ENCODE measurements around the gene SLC39A8. TPM values are rescaled to one million over a fixed set of nuclear protein-coding genes. Genes with fewer than 3 reads are reported as not detected.

SLC39A8 gene
- total RNA-seq, 1 donor from 2014 or later, result 7.9 TPM

- H3K27me3 Mint-ChIP-seq (ENCODE audit: low read depth), result peaks cover 2% of the 10 kb centered on the region
- no peak for DNase-seq (ENCODE audit: low spot score in 2 of 2, unreplicated experiment in 2 of 2)
- peaks cover 12% of the 10 kb centered on the region for H3K4me1 Mint-ChIP-seq
- H3K27ac Mint-ChIP-seq, result no peak overlapping the region
- H3K4me3 Mint-ChIP-seq, result no peak overlapping the region
- no peak for TF ChIP-seq CTCF (IDR thresholded peaks at IDR 0.05; ENCODE audit: unreplicated experiment)
- H3K9me3 Mint-ChIP-seq, result peaks cover 5% of the 10 kb centered on the region
- no peaks in the 10 kb centered on the region for H3K36me3 Mint-ChIP-seq
Observed at GRCh38 chr4:102219129-102219528, 126.2 kb downstream of the SLC39A8 start.

GRCh38 chr4:102218656-102219055, 126.6 kb downstream of the SLC39A8 start:
- no peak for DNase-seq (ENCODE audit: low spot score in 2 of 2, unreplicated experiment in 2 of 2)
- Mint-ChIP-seq H3K36me3 (no peaks in the 10 kb centered on the region), H3K4me1 (peaks cover 12% of the 10 kb centered on the region), H3K4me3 (no peak overlapping the region), H3K9me3 (peaks cover 5% of the 10 kb centered on the region), H3K27ac (no peak overlapping the region), H3K27me3 (ENCODE audit: low read depth) (peaks cover 2% of the 10 kb centered on the region)
- TF ChIP-seq CTCF (IDR thresholded peaks at IDR 0.05; ENCODE audit: unreplicated experiment), result no peak

- Mint-ChIP-seq H3K9me3 (peaks cover 5% of the 10 kb centered on the region), H3K4me3 (no peak overlapping the region), H3K36me3 (no peaks in the 10 kb centered on the region), H3K27ac (no peak overlapping the region), H3K27me3 (ENCODE audit: low read depth) (peaks cover 2% of the 10 kb centered on the region), H3K4me1 (peaks cover 12% of the 10 kb centered on the region)
- no peak for TF ChIP-seq CTCF (IDR thresholded peaks at IDR 0.05; ENCODE audit: unreplicated experiment)
- DNase-seq (ENCODE audit: low spot score in 2 of 2, unreplicated experiment in 2 of 2), result no peak
Observed at GRCh38 chr4:102217775-102218355, 127.4 kb downstream of the SLC39A8 start.

GRCh38 chr4:102217345-102217744, 127.9 kb downstream of the SLC39A8 start:
- TF ChIP-seq CTCF (IDR thresholded peaks at IDR 0.05; ENCODE audit: unreplicated experiment), result no peak
- no peak overlapping the region for H3K27ac Mint-ChIP-seq
- H3K4me1 Mint-ChIP-seq, result peaks cover 12% of the 10 kb centered on the region
- no peaks in the 10 kb centered on the region for H3K36me3 Mint-ChIP-seq
- peaks cover 2% of the 10 kb centered on the region for H3K27me3 Mint-ChIP-seq (ENCODE audit: low read depth)
- no peak overlapping the region for H3K4me3 Mint-ChIP-seq
- peaks cover 5% of the 10 kb centered on the region for H3K9me3 Mint-ChIP-seq
- no peak for DNase-seq (ENCODE audit: low spot score in 2 of 2, unreplicated experiment in 2 of 2)

GRCh38 chr4:102216666-102217065, 128.6 kb downstream of the SLC39A8 start:
- no peak for DNase-seq (ENCODE audit: low spot score in 2 of 2, unreplicated experiment in 2 of 2)
- H3K27me3 Mint-ChIP-seq (ENCODE audit: low read depth), result peaks cover 2% of the 10 kb centered on the region
- H3K4me1 Mint-ChIP-seq, result peaks cover 12% of the 10 kb centered on the region
- H3K27ac Mint-ChIP-seq, result no peak overlapping the region
- no peak overlapping the region for H3K4me3 Mint-ChIP-seq
- no peak for TF ChIP-seq CTCF (IDR thresholded peaks at IDR 0.05; ENCODE audit: unreplicated experiment)
- H3K36me3 Mint-ChIP-seq, result no peaks in the 10 kb centered on the region
- H3K9me3 Mint-ChIP-seq, result peaks cover 5% of the 10 kb centered on the region

- Mint-ChIP-seq H3K36me3 (no peaks in the 10 kb centered on the region), H3K9me3 (peaks cover 4% of the 10 kb centered on the region), H3K27me3 (ENCODE audit: low read depth) (peaks cover 2% of the 10 kb centered on the region), H3K27ac (no peak overlapping the region), H3K4me3 (no peak overlapping the region), H3K4me1 (peaks cover 8% of the 10 kb centered on the region)
- DNase-seq (ENCODE audit: low spot score in 2 of 2, unreplicated experiment in 2 of 2), result no peak
- TF ChIP-seq CTCF (IDR thresholded peaks at IDR 0.05; ENCODE audit: unreplicated experiment), result no peak
Observed at GRCh38 chr4:102213031-102213430, 132.3 kb downstream of the SLC39A8 start.
